Breast epithelium (tissue), 4 donors: Measurements from ENCODE around the gene TEAD4. TPM values are rescaled to one million over a fixed set of nuclear protein-coding genes. Genes with fewer than 3 reads are reported as not detected.
A peak's percentile ranks its signal among the peaks of the same experiment; 100 is the strongest.

Experiments
- DNase-seq, 2 donors: peaks; one replicate each; pipeline ENCODE4 v3.0.0-alpha.2; 2019; ENCODE audit warnings: low spot score in 2 of 2
- H3K27ac ChIP-seq, 2 donors: fragments of 200-600 bp; sonication (generic) in 1 of 2; one replicate each; pipeline ENCODE4 v1.5.1; 2016 to 2019; ENCODE audit warnings: mild to moderate bottlenecking in 1 of 2
- H3K27me3 ChIP-seq, 2 donors: fragments of 200-600 bp; sonication (generic) in 1 of 2; one replicate each; pipeline versions ENCODE4 v1.5.1 to v1.6.0; 2017 to 2019; ENCODE audit warnings: control low read depth in 1 of 2, mild to moderate bottlenecking in 1 of 2
- H3K36me3 ChIP-seq: fragments of 200-600 bp; one replicate; pipeline ENCODE4 v1.5.1; 2019
- H3K4me1 ChIP-seq, 2 donors: fragments of 200-600 bp; sonication (generic); one replicate each; pipeline ENCODE4 v1.5.1; 2016 to 2019; ENCODE audit warnings: control low read depth in 1 of 2
- H3K4me3 ChIP-seq, 3 donors: fragments of 200-600 bp; sonication (generic); 1 replicate in 2 of 3; 2 replicates in 1 of 3; pipeline ENCODE4 v1.5.1; 2016 to 2019; ENCODE audit warnings: mild to moderate bottlenecking in 3 of 3, moderate library complexity in 2 of 3
- H3K9me3 ChIP-seq, 2 donors: fragments of 200-600 bp; sonication (generic) in 1 of 2; one replicate each; pipeline ENCODE4 v1.5.1; 2016 to 2019; ENCODE audit warnings: control low read depth in 1 of 2
- CTCF ChIP-seq, 3 donors: fragments of 450-650 bp; IDR thresholded peaks; one replicate each; pipeline ENCODE4 v1.5.1; 2016 to 2017; ENCODE audit warnings: antibody characterized with exemption in 3 of 3, mild to moderate bottlenecking in 3 of 3, moderate library complexity in 3 of 3
- POLR2A ChIP-seq: fragments of 450-650 bp; IDR thresholded peaks from one replicate; pipeline ENCODE4 v1.6.1; 2016; ENCODE audit warnings: antibody characterized with exemption, mild to moderate bottlenecking, moderate library complexity
- POLR2AphosphoS5 ChIP-seq, 3 donors: sonication (generic); formaldehyde crosslinking; IDR thresholded peaks; one replicate each; pipeline ENCODE4 v1.6.1; 2017; ENCODE audit warnings: antibody characterized with exemption in 3 of 3
- intact Hi-C: fragments of 100-400 bp; cut with DNase I; formaldehyde crosslinking; loops from one replicate; pipeline ENCODE4 v1.15.1; 2023; ENCODE audit warnings: low total_unique reads
- total RNA-seq, 3 donors: library from RNA; depleted of rRNA; stranded (reverse); fragments of >200 nt; gene quantifications; one replicate each; pipeline ENCODE4 v1.1.0, GENCODE V29; 2016

Gene TEAD4
- total RNA-seq = 10 to 100 TPM in 2 of 3 donors, 1 to 10 TPM in 1; 2.4 to 24.3 (median 12.6) TPM

- TF ChIP-seq POLR2A (no peak), POLR2AphosphoS5 (IDR thresholded peaks at IDR 0.05) (no peak), CTCF (IDR thresholded peaks at IDR 0.05) (no peak)
- peak in 1 of 2 donors; percentile 61 for DNase-seq
- H3K4me1 ChIP-seq = peaks cover 0 to 5% of the 10 kb centered on the region in 2 donors
- H3K36me3 ChIP-seq = no peaks in the 10 kb centered on the region
- H3K27me3 ChIP-seq = no peaks in the 10 kb centered on the region
- intact Hi-C loops = no loop called here
- H3K4me3 ChIP-seq = peak within 1 kb of the TSS; percentile 56 to 75 (median 73)
- H3K9me3 ChIP-seq = no peaks in the 10 kb centered on the region
- H3K27ac ChIP-seq = peak within 1 kb of the TSS; percentile 76 to 94
Measured at GRCh38 chr12:2959192-2959504, at the start of gene TEAD4. Gene TEAD4, plus strand, starts transcription at chr12:2959397.

- no peaks in the 10 kb centered on the region for H3K27me3 ChIP-seq
- no peaks in the 10 kb centered on the region for H3K4me1 ChIP-seq
- H3K9me3 ChIP-seq = no peaks in the 10 kb centered on the region
- no peak overlapping the region for H3K27ac ChIP-seq
- no peak overlapping the region for H3K4me3 ChIP-seq
- no peak for DNase-seq
- TF ChIP-seq POLR2A = no peak
- no peak for TF ChIP-seq CTCF (IDR thresholded peaks at IDR 0.05)
- no peak for TF ChIP-seq POLR2AphosphoS5 (IDR thresholded peaks at IDR 0.05)
- intact Hi-C loops = no loop called here
- no peaks in the 10 kb centered on the region for H3K36me3 ChIP-seq
Measured at GRCh38 chr12:2912216-2912575, 47.0 kb upstream of the TEAD4 start.

GRCh38 chr12:2919249-2919648 is 39.9 kb upstream of the TEAD4 start:
- no peak for TF ChIP-seq POLR2A
- no peak for TF ChIP-seq POLR2AphosphoS5 (IDR thresholded peaks at IDR 0.05)
- TF ChIP-seq CTCF (IDR thresholded peaks at IDR 0.05) = no peak

GRCh38 chr12:2922329-2922728 is 36.9 kb upstream of the TEAD4 start:
- Histone ChIP-seq H3K27ac (no peak overlapping the region), H3K4me1 (no peaks in the 10 kb centered on the region)
- intact Hi-C loops = no loop called here

More at GRCh38 chr12:2919249-2919648, 39.9 kb upstream of the TEAD4 start:
- no peak for DNase-seq
- Histone ChIP-seq H3K27ac (no peak overlapping the region), H3K36me3 (no peaks in the 10 kb centered on the region), H3K27me3 (no peaks in the 10 kb centered on the region), H3K9me3 (no peaks in the 10 kb centered on the region), H3K4me3 (no peak overlapping the region), H3K4me1 (no peaks in the 10 kb centered on the region)
- intact Hi-C loops = no loop called here

GRCh38 chr12:2923057-2923456 is 36.1 kb upstream of the TEAD4 start:
- TF ChIP-seq POLR2A = no peak
- TF ChIP-seq CTCF (IDR thresholded peaks at IDR 0.05) = no peak
- TF ChIP-seq POLR2AphosphoS5 (IDR thresholded peaks at IDR 0.05) = no peak
- Histone ChIP-seq H3K4me1 (no peaks in the 10 kb centered on the region), H3K36me3 (no peaks in the 10 kb centered on the region), H3K4me3 (no peak overlapping the region), H3K27me3 (no peaks in the 10 kb centered on the region), H3K9me3 (no peaks in the 10 kb centered on the region), H3K27ac (no peak overlapping the region)
- intact Hi-C loops = no loop called here
- no peak for DNase-seq

More at GRCh38 chr12:2922329-2922728, 36.9 kb upstream of the TEAD4 start:
- DNase-seq = no peak
- Histone ChIP-seq H3K36me3 (no peaks in the 10 kb centered on the region), H3K27me3 (no peaks in the 10 kb centered on the region), H3K9me3 (no peaks in the 10 kb centered on the region), H3K4me3 (no peak overlapping the region)
- TF ChIP-seq POLR2AphosphoS5 (IDR thresholded peaks at IDR 0.05) (no peak), POLR2A (no peak), CTCF (IDR thresholded peaks at IDR 0.05) (no peak)
